Ecto neural progenitor cell (in vitro differentiated cells): ENCODE data around the gene PHLDB3.
"Not testable (repeated sequence)": the region's sequence is repeated elsewhere in the genome, so short reads cannot be mapped to it uniquely, and the experiment has no call there.

ENCODE experiments used
- DNase-seq: peaks from one replicate; pipeline ENCODE4 v3.0.0-alpha.2; 2018; ENCODE audit warnings: low spot score

PHLDB3 gene

DNA sequence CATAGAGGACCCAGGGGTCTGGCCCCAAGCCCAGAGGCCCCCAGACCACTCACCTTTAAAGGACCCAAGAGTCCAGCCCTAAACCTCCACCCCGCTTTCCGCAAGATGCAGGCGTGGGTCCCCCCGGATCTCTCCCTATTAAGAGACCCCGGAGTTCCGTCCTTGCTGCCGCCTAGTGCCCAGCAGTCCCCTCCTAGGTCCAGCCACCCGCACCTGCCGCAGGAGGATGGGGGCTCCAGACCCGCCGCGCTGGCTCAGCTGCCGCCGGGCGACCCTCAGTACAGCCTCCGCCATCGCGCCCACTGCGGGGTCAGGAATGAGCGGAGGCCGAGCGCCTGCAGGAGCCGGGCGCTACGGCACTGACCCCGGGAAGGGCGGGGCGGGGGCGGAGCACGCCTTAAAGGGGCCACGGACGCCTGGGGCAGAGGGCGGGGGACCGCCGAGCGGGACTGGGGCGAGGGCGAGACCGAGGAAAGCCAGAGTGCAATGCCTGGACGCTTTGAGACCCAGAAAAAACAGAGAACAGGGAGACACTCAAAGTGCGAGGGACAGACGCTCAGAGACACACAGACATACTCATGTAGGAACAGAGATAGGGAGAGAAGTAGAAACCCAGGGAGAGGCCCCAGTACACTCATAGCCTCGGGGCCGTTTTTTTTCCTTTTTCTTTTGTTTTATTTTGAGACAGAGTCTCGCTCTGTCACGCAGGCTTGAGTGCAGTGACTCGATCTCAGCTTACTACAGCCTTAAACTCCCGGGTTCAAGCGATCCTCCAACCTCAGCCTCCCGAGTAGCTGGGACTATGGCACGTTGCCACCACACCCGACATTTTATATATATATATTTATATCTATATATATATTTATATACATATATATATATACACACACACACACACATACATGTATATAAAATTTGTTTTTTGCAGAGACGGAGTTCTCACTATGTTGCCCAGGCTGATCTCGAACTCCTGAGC lies 22.6 kb upstream of the PHLDB3 start, which contains the start of gene ETHE1:
Gene ETHE1, minus strand, starts transcription at position 318 of the 976 bp plus-strand sequence. Its CDS starts 24 bp downstream, at position 294.
- DNase-seq = peak; percentile 88

DNA sequence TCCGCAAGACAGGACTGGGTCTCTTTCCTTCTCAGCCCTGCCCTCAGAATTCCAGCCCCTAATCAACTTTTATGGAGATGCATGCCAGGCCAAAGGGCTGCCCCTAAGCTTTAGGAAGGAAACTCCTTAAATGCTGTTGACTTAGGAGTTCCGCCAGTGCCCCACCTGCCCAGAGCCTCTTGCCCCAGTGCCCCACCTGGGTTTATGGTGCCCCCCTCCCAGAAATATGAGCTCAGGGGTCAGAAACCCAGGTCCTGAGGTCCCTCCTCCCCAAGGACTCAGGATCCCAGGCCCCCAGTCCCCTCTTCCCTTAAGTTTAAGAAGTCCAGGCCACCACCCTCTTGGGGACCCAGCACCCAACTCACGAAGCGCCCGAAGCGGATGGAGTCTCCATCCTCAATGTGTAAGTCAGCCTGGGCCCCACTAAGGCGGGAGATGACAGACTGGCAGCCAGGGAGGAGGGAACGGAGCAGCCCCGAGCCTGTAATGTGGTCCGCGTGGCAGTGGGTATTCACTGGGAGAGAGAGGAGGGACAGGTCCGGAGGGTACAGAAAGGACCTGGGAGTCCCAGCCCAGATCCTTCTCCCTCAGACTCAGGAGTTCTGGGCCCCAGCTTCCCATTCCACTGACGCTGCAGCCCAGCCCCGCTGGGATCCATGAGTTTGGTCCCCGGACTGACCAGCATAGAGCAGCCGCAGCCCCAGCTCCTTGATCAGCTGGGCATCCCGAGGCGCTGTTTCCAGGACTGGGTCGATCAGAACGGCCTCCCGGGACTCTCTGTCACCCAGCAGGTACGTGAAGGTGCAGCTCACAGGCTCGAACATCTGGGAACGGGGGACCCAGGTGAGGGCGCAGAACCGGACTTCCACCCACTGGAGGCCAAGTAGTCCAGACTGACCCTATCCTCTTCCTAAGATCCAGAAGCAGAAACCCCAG lies 21.6 kb upstream of the PHLDB3 start:
- DNase-seq = peak; percentile 51

DNA sequence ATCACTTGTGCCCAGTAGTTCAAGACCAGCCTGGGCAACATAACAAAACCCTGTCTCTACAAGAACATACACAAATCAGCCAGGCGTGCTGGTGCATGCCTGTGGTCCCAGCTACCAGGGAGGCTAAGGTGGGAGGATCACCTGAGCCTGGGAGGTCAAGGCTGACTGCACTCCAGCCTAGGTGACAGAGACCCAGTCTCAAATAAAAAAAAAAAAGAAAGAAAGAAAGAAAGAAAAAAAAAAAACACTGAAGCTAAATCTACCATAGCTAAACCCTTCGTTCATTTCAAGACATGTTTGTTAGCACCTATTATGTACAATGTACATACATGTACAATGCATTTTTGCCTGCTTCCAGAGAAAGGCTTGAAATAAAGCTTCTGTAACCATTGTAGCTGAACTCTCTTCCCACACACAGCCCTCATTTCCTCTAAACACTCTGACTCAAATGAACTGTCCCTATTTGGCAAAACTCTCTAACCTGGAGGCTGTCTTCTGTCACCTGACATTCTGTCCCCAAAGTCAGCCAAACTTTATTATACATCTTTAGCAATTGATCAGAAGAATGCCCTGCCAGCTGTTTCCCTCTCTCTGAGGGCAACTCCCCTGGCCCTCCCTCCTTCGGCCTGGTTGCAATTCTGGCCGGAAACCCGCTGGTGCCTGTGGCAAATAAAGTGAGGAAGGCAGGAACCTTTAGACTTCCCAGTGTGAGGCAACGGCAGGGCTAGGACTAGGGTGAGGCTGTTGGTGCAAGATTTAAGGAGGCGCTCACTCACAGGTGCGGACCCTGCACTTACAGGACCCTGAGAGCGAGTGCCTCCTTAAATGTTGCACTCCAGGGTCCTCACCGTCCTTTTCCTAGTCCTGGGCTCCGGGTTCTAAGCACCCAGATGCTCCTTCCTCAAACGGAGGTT lies 20.6 kb upstream of the PHLDB3 start:
- DNase-seq = peak; percentile 50

DNA sequence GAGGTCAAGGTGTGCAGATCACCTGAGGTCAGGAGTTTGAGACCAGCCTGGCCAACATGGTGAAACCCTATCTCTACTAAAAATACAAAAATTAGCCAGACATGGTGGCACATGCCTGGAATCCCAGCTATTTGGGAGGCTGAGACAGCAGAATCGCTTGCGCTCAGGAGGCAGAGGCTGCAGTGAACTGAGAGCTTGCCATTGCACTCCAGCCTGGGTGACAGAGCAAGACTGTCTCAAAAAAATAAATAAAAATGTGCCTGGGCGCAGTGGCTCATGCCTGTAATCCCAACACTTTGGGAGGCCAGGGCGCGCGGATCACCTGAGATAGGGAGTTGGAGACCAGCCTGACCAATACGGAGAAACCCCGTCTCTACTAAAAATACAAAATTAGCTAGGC lies 19.1 kb upstream of the PHLDB3 start:
- DNase-seq = not testable (repeated sequence)

DNA sequence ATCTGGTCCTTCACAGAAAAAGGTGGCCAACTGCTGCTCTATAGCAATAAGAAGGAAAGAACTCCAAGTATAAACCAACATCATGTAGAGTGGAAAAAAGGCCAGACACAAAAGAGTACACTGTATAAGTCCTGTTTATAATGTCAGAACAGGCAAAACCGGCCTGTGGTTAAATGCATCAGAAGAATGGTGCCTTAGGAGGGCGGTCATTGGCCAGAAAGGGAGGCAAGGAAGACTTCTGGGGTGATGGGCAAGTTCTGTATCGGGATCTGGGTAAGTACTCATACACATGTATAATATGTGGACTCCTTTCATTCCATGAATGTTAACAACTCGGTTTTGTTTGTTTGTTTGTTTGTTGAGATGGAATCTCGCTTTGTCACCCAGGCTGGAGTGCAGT lies 18.4 kb upstream of the PHLDB3 start:
- DNase-seq = no peak

DNA sequence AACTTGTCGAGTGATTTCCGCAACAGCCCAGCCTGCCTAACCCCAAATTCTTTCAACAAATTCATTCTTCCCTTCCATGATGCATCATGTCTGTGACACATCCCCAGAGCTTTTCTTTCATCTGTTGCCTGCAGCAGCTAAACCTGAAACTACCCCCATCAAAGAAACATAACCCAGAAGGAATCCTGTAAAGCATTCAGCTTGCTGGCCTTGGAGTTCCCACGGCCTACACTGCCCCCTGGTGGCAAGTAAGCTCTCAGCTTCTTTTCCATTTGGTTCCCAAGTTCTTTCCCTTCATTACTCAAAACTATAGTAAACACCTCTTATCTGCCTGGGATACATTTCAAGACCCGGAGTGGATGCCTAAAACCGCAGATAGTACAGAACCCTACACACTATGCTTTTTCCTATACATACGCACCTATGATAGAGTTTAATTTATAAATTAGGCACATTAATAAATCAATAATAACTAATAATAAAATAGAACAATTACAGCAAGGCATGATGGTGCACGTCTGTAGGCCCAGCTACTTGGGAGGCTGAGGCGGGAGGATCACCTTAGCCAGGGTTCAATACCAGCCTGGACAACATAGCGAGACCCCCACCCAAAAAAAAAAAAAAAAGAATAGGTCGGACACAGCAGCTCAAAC lies 15.0 kb upstream of the PHLDB3 start:
- peak; percentile 80 for DNase-seq

DNA sequence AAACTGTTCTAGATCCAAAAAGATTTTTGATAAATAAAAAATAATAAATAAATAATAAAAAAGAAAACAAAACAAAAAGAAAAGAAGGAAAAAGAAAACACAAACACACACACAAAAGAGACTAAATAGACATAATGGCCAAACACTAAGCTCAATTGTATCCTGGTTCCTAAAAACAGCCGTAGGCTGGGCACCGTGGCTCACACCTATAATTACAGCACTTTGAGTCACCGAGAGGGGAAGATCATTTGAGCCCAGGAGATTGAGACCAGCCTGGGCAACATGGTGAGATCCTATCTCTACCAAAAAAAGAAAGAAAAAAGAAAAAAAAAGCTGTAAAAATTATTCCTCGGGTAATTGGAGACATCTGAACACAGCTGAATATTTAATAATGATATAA lies 13.5 kb upstream of the PHLDB3 start:
- no peak for DNase-seq

DNA sequence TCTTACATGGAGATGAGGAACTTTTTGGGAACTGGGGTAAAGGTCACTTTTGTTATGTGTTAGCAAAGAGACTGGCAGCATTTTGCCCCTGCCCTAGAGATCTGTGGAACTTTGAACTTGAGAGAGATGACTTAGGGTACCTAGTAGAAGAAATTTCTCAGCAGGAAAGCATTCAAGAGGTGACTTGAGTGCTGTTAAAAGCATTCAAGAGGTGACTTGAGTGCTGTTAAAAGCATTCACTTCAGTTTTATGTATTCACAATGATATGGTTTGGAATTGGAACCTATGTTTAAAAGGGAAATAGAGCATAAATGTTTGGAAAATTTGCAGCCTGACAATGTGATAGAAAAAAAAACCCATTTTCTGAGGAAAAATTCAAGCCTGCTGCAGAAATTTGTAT lies 7.9 kb upstream of the PHLDB3 start:
- not testable (repeated sequence) for DNase-seq

DNA sequence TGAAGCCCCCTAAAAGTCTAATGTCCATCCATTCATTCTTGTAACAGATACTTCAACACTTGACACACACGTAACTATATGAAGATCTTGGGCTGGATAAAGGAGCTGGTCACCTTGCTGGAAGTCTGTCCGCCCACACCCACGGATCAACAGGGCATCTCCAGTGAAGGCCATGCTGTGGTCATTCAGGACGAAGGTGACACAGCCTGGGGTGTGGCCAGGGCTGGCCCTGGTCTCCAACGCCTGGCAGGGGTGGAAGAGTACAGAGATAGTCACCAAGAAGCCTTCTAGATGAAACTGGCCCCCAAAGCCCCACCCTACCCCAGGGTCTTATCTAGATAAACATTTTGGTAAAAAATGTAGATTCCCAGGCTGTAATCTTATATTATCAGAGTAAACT lies 6.8 kb upstream of the PHLDB3 start:
- no peak for DNase-seq

DNA sequence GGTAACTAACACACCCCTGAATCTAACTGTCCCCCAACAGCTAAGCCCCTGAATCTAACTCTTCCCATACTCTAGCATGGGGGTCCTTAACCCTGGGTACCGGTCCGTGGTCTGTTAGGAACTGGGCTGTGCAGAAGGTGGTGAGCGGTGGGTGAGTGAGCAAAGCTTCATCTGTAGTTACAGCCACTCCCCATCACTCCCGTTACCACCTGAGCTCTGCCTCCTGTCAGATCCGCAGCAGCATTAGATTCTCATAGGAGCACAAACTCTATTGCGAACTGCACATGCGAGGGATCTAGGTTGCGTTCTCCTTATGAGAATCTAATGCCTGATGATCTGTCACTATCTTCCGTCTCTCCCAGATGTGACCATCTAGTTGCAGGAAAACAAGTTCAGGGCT lies 6.2 kb upstream of the PHLDB3 start:
- no peak for DNase-seq

DNA sequence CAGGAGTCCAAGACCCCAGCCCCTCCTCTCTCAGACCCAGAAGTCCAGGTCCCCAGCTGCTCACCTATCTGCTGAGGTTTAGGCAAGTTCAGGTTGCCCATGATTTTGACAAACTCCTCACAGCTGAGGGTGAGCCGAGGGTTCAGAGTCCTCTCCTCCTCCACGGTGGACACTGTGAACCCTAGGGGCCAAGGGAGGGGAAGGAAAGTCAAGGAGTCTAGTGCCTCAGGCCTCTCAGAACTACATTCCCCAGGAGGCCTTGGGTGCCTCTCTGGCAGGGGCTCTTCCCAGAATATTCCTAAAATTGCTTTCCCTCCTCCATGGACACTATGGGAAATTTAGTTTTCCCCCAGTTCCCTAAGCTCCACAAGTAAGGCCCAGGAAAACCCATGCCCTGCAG lies 3.3 kb upstream of the PHLDB3 start:
- no peak for DNase-seq

DNA sequence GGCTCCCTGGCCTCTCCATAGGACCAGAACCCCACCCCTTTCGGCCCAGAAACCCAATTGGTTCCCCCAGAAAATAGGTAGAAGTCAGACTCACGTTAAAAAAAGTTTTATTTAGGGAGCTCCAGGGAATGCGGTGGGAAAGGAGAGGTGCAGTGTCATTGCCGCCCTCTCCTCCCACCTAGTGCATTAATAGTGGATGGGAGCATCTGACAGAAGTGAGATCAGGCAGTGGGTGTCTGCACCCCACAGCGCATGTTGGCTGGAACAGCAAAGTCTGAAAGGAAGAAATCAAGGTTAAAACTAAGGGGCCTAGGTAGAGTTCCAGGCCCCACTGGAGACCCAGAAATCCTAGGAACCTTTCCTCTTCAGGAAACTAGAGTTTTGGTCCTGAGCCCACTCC lies 2.1 kb upstream of the PHLDB3 start:
- no peak for DNase-seq

DNA sequence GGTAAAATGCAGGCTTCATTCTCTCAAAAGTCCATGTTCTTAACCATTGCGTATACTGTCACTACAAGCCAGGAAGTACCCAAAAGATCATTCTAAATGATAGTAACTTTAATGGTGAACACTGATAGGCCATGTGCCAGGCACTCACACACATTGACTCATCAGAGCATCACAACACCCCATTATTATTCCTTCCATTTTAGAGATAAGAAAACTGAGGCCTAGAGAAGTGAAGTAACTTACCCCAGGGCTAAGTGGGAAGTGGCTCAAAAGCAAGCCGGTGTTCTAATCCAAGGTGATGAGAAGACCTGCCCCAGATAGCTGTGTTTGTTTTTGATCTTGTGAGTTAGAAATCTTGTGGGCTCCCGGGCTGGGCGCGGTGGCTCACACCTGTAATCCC lies 1.4 kb upstream of the PHLDB3 start:
- no peak for DNase-seq

DNA sequence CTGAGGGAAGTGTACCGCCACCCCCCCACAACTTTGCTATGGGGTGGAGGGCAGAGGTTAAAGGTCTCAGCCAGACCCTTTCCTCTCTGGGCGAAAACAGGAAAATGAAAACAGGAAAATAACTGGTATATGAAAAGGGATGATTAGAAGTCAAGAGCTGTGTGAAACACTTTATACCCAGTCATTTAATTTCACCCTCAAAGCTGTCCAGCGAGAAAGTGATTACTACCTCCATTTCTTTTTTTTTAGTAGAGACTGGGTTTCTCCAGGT lies 575 bp upstream of the PHLDB3 start:
- no peak for DNase-seq

DNA sequence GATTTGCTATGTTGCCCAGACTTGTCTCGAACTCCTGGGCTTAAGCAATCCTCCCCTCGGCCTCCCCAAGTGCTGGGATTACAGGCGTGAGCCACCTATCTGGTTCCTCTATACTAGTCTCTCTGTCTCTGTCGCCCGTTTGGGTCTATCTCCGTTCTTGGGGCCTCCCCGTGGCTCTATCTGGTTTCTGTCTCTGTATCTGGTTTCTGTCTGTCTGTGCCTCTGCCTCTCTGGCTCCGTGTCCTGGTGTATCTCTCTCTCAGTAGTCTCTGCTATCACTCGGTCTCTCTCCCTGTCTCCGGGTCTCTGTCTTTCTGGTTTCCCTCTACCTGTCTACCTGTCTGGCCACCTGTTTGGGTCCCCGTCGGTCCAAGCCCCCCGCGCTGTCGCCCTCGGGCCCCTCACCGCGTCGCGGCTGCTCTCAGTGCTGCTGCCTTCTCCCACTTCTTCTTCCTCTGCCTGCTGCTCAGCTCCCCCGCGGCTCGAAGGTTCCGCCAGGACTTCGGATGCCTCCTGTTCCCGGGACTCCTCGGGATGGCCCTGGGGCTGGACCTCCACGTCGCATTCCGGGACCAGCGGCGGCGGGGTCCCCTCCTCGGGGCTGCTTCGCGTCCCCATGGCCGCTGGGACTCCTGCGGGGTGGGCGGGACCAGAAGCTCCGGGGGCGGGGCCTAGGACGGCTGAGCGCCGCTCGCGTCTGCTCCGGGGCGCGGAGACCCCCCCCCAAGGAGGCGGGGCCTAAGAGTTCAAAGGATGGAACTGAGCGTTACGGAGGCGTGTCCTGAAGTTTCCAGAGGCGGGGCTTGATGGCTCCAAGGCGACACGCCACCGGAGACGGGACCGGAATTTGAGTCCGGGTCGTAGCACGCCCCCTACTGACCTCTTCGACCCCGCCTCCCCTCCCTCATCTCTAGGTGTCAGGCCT lies 783 bp downstream of the PHLDB3 start:
- peak; percentile 97 for DNase-seq

DNA sequence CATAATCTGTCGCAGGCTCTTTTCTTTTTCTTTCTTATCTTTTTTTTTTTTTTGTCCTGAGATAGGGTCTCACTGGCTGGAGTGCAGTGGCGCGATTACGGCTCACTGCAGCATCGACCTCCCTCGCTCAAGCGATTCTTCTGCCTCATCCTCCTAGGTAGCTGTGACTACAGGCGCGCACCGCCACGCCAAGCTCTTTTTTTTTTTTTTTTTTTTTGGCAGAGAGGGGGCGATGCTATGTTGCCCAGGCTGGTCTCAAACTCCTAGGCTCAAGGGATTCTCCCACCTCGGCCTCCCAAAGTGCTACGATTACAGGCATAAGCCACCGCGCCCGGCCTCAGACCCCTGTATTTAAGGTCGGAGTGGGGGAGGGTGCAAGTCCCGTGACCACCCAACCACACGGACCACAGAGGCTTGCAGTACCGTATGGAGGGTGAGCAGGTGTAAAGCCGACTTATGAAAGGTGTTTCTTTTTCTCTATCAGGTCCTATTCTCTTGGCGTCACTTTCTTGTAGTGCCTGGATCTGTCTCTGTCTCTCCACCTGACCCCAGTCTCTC lies 2.0 kb downstream of the PHLDB3 start:
- no peak for DNase-seq

DNA sequence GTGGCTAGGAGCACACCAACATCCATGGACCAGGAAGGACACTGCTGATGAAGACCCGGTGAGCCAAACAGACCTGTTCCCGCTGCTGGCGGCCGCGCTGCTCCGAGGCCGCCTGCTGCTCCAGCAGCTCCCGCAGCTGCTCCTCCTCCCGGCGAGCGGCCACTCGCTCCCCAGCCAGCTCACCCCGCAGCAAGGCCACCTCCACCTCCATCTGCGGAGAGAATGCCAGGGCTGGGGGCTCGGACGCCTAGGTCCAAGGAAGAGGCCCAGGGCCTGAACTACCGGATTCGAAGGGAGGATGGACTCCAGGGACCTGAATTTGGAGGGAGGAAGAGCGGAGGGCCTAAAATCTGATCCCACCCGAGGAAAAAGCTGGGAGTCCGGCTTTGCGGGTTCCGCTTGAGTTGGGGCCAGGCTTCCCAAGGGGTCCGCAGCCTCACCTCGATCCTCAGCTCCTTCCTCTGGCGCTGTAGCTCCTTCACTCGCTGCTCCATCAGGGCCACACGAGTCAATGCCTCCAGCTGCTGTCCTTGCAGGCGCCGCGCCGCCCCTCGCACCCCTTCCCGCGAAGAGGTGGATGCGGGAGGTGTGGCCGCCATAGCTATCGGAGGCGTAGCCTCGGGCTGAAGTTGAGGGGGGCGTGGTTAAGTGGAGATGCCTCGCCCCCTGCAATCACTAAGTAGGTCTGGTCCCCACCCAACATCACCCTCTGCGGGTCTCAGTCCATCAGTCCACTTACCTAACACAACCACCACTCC lies 2.7 kb downstream of the PHLDB3 start:
- peak; percentile 78 for DNase-seq

DNA sequence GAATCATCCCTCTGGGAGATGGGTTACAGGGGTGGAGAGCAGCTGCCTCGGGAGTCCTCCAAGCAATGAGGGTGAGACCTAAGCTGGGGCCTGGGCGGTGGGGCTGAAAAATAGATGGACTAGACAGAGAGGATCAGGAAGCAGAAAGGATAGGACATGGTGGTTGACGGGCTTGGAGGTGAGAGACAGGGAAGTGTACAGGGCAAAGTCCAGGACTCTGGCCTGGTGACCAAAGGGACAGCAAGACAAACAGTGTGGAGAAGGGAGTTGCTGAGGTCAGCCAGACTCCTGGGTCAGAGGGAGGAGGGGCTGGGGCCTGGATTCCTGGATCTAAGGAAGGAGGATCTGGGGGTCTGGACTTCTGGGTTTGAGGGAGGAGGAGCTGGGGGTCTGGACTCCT lies 5.5 kb downstream of the PHLDB3 start:
- DNase-seq = no peak

DNA sequence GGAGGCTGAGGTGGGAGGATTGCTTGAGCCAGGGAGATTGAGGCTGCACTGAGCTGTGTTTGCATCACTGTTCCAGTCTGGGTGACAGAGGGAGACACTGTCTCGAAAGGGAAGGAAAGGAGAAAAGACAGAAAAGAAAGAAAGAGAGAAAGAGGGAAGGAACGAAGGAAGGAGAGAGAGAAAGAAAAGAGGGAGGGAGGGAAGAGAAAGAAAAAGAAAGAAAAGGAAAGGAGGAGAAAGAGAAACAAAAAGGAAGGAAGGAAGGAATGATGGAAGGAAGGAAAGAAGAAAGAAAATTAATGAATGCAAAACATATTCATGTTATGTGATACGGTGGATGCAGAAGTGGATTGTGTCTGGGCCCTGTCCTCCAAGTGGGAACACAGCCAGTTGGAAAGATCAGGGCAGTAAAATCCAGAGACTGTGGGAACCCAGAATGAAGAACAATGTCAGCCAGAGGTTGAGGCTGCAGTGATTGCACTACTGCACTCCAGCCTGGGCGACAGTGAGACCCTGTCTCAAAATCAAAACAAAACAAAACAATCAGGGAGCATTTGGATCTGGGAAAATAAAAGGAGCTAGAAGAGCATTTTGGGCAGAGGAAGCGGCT lies 6.2 kb downstream of the PHLDB3 start:
- no peak for DNase-seq
